NB4 (cell line): ENCODE measurements around the gene PDE4D.

Experiments
- CTCF ChIP-seq: IDR thresholded peaks from one replicate; pipeline ENCODE4 v1.5.1; 2012; ENCODE audit warnings: low read depth, low read length
- MAX ChIP-seq: IDR thresholded peaks from 2 replicates; pipeline ENCODE4 v1.6.1; 2011; ENCODE audit warnings: low read depth, low read length
- MYC ChIP-seq: IDR thresholded peaks from 2 replicates; pipeline ENCODE4 v1.6.1; 2011; ENCODE audit warnings: low read depth, low read length
- POLR2A ChIP-seq: IDR thresholded peaks from 2 replicates; pipeline ENCODE4 v1.6.1; 2011; ENCODE audit warnings: mild to moderate bottlenecking; ENCODE audit not compliant: insufficient read length; ENCODE audit errors: extremely low read depth

- TF ChIP-seq POLR2A (no peak), CTCF (no peak), MAX (no peak), MYC (no peak)
Observed at GRCh38 chr5:59665086-59665831, 228.3 kb downstream of the PDE4D start.
